COR-L47 (cell line): ENCODE measurements around the gene HINT2.

Source experiments
- DNase-seq: peaks from one replicate; lab custom pipeline; 2025; lab: John Stamatoyannopoulos, UW

Gene HINT2

DNA sequence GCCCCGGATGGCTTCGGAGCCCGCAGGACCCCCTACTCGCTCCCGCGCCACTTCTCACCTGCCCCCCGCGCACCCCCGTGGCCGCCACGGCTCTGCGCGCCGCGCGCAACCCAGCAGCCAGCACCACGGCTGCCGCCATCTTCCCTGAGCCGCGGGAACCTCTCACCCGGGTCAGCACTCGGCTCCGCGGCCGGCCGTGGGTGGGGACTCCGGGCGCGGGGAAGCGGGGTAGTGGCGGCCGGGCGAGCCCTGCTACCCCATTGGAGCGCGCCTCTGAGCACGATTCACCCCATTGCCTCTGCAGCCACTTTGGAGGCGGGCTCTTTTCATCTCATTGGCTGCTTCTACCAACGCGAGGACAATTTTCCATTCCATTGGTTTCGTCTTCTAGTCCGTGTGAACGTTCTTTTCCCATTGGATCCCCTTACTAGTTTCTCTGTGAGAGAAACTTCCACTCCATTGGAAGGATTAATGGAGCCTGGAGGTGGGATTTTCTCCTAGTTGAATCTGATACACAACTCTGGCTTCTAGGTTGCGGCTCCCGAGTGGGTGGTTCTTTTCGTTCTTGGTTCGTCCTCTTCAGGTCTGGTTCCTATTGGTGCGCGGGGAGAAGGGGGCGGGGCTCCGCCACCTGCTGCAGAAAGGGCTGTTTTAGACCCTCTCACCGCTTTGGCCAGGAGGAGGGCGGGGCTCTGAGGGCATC, at the start of gene HINT2:
Gene HINT2, minus strand, starts transcription at position 202 of the 703 bp plus-strand sequence. Its CDS starts 63 bp downstream, at position 139.
- peak; percentile 99 for DNase-seq

GRCh38 chr9:35863583-35863982, 48.7 kb upstream of the HINT2 start:
- no peak for DNase-seq

DNA sequence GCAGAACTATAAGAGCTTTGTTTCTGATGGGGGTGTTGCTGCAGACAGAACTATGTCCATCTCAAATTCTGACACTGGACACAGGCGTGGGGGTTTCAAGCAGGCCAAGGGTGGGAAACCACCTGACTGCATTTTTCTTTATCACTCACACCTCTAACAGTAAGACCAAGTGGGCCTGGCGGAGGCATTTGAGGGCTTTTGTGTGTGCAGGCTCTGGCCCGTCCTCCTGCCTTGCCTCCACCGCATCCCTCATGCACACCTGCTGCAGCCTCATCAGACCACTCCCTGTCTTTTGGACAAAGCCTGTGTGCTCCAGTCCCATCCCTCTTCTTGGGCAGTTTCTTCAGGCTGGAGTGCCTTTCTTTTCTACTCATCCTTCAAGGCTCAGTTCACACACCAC, 47.5 kb upstream of the HINT2 start:
- no peak for DNase-seq

GRCh38 chr9:35861161-35861897, 46.5 kb upstream of the HINT2 start:
- no peak for DNase-seq

DNA sequence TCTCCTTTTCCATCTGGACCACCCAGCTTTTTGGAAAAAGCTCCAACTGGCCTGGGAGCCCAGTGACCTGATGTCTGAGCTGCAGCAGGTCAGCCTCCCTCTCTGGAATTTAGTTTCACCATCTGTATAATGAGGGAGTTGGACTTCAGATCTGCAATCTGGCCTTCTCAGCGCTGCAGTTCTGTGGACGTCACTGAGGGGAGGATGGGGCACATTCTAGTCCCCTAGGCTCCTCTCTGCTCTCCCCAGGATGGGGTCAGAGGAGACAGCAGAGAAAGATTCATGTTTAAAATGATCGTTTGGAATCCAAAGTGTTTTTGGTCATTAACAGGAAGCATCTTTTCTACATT, 45.1 kb upstream of the HINT2 start:
- DNase-seq: no peak

- DNase-seq: peak; percentile 26
These were observed 44.6 kb upstream of the HINT2 start for GRCh38 chr9:35859310-35859989.

- DNase-seq: no peak
These were observed 43.6 kb upstream of the HINT2 start for GRCh38 chr9:35858458-35858857.

DNA sequence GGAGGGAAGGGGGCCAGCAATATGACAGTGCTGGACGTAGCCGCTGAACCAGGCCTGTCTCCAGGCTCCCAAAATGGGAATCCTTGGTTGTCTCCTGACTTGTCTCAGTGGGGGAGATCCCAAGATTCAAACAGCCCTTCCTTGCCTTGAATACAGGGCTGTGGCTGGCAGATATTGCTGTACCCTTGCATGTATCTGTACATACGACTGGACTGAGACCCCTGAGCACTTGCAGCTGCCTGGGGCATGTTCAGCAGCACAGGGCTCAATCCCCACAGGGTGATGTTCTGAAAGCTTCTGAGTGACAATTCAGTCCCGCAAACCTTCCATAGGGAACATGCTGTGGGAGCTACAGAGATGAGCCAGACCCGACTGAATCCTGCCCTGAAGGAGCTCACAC, 42.0 kb upstream of the HINT2 start:
- no peak for DNase-seq

DNA sequence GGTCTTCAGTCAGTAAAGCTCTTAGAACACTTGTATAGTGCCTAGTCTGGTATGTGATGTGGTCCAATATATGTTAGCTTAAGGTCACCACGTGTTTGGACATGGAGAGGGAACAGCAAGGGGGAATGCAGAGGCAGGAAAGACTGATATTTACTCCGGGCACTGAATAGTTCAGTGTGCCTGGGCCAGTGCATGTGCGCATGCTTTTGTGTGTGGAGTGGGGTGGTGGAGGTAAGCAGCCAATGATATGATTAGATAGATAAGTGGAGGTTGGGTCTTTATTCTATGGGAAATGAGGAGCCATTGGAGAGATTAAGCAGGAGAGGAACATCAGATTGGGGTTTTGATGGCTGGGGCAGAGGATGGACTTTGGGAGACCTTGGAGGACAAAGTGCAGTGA, 41.4 kb upstream of the HINT2 start:
- no peak for DNase-seq

DNA sequence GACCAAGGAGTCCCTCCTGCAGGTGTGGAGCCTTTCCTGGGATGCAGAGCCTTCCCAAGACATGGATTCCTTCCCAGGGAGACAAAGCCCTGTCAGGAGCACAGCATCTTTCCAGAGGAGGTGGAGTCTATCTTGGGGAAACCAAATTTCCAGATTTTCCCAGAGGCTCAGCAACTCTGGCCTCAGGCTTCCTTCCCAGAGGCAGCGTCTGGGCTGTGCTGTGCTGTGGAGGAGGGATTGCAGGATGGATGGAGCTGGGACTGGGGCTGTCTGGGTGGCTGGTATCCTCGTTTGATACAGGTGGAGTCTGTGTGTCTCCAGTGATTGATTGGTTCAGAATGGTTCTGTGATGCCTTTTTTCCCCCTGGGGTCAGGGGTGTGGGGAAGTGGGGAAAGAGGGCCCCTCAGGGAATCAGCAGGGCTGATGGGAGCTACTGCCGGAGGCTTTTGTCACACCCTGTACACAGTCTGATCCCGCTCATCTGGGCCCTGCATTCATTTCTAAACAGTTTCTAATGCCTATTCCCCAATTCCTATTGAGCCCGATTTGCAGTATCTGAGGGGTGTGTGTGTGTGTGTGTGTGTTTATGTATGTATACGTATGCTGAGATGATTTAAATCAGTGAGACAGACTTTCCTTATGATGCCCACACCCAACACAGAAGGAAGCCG, 39.4 kb upstream of the HINT2 start:
- DNase-seq: no peak

GRCh38 chr9:35852876-35853865, 38.3 kb upstream of the HINT2 start:
- DNase-seq: no peak

- DNase-seq: no peak
These were observed 37.5 kb upstream of the HINT2 start for GRCh38 chr9:35852267-35852815.

DNA sequence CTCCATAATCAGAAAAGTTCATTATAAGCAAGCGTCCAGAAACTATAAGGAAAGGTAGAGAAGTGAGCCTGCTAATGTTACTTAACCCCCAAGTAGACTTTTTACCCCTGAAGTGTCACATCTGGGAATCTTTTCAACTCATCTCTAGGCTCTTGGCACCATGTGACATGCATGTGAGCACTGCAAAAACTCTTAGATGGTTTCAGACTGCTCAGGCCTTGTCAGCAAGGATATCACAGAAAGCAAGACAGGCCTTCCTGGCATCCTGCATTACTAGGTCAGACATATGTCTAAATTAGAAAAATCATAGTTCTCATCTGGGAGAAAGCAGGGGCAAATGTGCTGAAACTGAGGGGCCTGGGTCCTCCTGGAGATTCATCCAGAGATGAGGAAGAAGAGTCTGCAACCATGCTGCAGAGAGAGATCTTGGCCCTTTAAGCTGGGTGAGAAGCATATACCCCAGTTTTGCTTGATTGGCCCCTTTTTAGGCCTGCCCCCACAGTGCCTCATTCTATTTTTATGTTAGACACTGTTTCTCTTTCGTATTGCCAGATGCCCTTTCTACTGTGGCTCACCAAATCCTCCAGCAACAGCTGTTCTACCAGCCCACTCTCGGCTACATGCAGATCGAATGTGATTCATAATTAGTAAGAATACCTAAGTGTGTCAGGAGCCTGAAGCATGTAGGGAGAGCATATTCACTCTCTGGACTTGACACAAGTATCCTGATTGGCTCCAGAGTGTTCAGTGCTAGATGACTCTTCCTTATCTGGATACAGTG, 33.1 kb upstream of the HINT2 start:
- no peak for DNase-seq

DNA sequence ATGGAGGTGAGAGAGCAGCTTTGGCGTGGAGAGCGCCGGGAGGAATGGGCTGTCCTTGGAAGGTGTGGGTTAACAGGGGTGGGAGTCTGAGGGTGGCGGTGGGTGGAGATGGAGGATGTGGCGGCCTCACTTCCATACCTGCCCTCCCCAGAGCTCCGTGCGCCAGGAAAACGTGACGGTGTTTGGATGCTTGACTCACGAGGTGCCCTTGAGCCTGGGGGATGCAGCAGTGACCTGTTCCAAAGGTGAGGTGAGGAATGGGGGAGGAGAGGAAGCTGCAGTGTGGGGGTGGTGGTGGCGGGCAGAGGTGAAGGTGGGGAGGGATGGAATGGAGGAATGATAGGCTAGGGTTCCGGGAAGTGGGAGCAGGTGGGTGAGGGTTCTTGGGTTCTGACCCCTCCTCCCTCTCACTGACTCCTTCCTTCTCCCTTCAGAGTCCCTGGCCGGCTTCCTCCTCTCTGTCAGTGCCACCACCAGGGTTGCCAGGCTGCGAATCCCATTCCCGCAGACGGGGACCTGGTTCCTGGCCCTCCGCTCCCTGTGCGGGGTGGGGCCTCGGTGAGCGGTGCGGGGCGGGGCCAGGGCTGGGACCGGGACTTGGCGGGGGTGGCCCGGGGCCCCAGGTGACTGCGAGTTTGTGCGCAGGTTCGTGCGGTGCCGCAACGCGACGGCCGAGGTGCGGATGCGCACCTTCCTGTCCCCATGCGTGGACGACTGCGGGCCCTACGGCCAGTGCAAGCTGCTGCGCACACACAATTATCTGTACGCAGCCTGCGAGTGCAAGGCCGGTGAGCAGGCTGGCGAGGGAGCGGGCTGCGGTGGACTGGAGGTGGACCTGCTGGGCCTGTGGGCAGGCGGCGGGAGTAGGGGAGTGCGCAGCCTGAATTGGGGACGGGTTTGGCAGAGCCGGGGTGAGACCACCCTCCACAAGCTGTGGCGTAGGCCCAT, 31.3 kb upstream of the HINT2 start:
- no peak for DNase-seq

- no peak for DNase-seq
These were observed 29.9 kb upstream of the HINT2 start for GRCh38 chr9:35844628-35845270.

GRCh38 chr9:35842795-35843194, 28.0 kb upstream of the HINT2 start:
- DNase-seq: no peak

GRCh38 chr9:35842020-35842745, 27.3 kb upstream of the HINT2 start:
- no peak for DNase-seq

DNA sequence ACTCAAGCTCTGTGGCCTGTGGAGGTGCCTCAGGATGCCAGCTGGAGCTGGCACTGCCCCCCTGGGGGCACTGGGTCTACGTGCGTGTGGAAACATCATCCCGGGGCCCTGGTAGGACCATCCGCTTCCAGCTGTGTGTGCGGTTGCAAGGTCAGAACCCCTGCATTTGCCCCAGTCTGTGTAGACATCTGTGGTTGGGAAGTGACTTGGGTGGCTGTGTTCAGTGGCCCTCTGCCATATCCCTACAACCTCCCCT, 26.7 kb upstream of the HINT2 start:
- DNase-seq: no peak
